Suprapubic skin (tissue), 4 donors: ENCODE data around the gene RALB. TPM values are rescaled to one million over a fixed set of nuclear protein-coding genes. Genes with fewer than 3 reads are reported as not detected.

Source experiments
- DNase-seq, 2 donors: peaks; one replicate each; pipeline ENCODE4 v3.0.0-alpha.2; 2019; ENCODE audit warnings: low spot score in 2 of 2
- H3K27ac ChIP-seq: fragments of 200-600 bp; sonication (generic); one replicate; pipeline ENCODE4 v1.5.1; 2019
- H3K27me3 ChIP-seq: fragments of 200-600 bp; sonication (generic); one replicate; pipeline ENCODE4 v1.5.1; 2019
- H3K36me3 ChIP-seq: fragments of 200-600 bp; sonication (generic); one replicate; pipeline ENCODE4 v1.5.1; 2019
- H3K4me1 ChIP-seq: fragments of 200-600 bp; sonication (generic); one replicate; pipeline ENCODE4 v1.5.1; 2019
- H3K4me3 ChIP-seq: fragments of 200-600 bp; sonication (generic); one replicate; pipeline ENCODE4 v1.5.1; 2019; ENCODE audit warnings: mild to moderate bottlenecking
- H3K9me3 ChIP-seq: fragments of 200-600 bp; sonication (generic); one replicate; pipeline ENCODE4 v1.5.1; 2019
- EP300 ChIP-seq: sonication (generic); formaldehyde crosslinking; IDR thresholded peaks from one replicate; pipeline ENCODE4 v1.6.1; 2017; ENCODE audit warnings: antibody characterized with exemption
- POLR2A ChIP-seq, 2 donors: fragments of 450-650 bp; IDR thresholded peaks; one replicate each; pipeline ENCODE4 v1.6.1; 2017; ENCODE audit warnings: antibody characterized with exemption in 2 of 2, mild to moderate bottlenecking in 2 of 2, moderate library complexity in 2 of 2
- POLR2AphosphoS5 ChIP-seq, 3 donors: sonication (generic); formaldehyde crosslinking; IDR thresholded peaks; one replicate each; pipeline ENCODE4 v1.6.1; 2017; ENCODE audit warnings: antibody characterized with exemption in 3 of 3
- WGBS: methylation state at CpG from one replicate; pipeline ENCODE4 v1.1.5; 2018; 5-methylcytosine and 5-hydroxymethylcytosine counted together
- total RNA-seq, 4 donors: library from RNA; depleted of rRNA; stranded (reverse); fragments of >200 nt; gene quantifications; one replicate each; pipeline ENCODE4 v1.1.0, GENCODE V29; 2016
- TF ChIP-seq, protein P1 (sequence below), 2 donors: fragments of 200-600 bp in 1 of 2; fragments of 450-650 bp in 1 of 2; sonication (generic) in 1 of 2; IDR thresholded peaks; one replicate each; pipeline ENCODE4 v1.5.1; 2016 to 2019; ENCODE audit warnings: antibody characterized with exemption in 2 of 2, mild to moderate bottlenecking in 1 of 2, moderate library complexity in 1 of 2

The RALB gene
- total RNA-seq, 4 donors from 2014 or later, result 21.3 to 37.0 (median 30.5) TPM

DNA sequence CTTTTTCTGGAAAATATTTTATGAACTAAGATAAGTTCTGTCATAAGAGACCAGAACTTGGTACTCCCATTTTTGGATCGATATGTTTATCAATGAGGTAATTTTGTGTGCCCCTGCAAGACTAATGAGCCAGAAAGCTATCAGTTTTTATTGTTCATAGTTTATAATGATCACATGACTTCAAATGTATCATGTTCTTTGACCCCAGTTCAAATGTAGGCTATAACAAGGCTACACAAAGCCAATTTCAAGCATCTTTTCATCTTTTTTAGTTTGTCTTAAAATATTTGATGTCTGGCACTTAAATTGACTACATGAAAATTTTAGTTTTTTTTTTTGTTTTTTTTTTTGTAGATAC, 35.3 kb downstream of the RALB start:
- Histone ChIP-seq H3K27ac (no peak overlapping the region), H3K4me1 (peaks cover 10% of the 10 kb centered on the region), H3K36me3 (peaks cover 19% of the 10 kb centered on the region), H3K27me3 (no peaks in the 10 kb centered on the region), H3K9me3 (no peaks in the 10 kb centered on the region), H3K4me3 (no peak overlapping the region)
- TF ChIP-seq POLR2A (IDR thresholded peaks at IDR 0.05), result no peak
- no peak for DNase-seq
- WGBS, result 95% methylated on average over 1 of the region's 1 CpG

DNA sequence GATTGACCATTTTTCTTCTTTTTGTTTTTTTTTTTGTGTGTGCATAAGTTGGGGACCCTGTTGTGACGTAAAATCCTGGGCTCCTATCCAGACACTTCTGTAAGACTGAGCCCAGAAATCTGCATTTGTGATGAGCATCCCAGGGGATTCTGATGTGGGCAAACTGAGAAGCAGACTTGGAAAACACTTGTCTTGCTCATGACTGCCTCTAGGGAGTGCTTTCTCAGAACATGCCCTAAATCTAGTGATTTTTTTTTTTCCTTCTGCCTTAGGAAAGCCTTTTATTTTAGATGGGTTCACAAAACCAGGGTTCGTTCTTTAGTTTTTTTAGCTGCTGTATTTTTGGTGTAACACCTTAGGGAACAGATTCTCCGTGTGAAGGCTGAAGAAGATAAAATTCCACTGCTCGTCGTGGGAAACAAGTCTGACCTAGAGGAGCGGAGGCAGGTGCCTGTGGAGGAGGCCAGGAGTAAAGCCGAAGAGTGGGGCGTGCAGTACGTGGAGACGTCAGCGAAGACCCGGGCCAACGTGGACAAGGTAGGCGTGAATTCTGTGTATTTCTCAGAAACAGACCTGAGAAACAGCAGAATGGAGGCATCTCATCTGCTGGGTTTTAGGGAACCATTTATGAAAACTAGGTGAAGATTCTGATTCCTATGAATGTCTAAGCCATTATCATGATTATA, 36.7 kb downstream of the RALB start:
- TF ChIP-seq, protein P1, sequence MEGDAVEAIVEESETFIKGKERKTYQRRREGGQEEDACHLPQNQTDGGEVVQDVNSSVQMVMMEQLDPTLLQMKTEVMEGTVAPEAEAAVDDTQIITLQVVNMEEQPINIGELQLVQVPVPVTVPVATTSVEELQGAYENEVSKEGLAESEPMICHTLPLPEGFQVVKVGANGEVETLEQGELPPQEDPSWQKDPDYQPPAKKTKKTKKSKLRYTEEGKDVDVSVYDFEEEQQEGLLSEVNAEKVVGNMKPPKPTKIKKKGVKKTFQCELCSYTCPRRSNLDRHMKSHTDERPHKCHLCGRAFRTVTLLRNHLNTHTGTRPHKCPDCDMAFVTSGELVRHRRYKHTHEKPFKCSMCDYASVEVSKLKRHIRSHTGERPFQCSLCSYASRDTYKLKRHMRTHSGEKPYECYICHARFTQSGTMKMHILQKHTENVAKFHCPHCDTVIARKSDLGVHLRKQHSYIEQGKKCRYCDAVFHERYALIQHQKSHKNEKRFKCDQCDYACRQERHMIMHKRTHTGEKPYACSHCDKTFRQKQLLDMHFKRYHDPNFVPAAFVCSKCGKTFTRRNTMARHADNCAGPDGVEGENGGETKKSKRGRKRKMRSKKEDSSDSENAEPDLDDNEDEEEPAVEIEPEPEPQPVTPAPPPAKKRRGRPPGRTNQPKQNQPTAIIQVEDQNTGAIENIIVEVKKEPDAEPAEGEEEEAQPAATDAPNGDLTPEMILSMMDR (IDR thresholded peaks at IDR 0.05), result no peak
- TF ChIP-seq POLR2A (IDR thresholded peaks at IDR 0.05), result no peak
- TF ChIP-seq EP300, result no peak
- no peak for TF ChIP-seq POLR2AphosphoS5 (IDR thresholded peaks at IDR 0.05)
- 96% methylated on average over 14 of the region's 14 CpGs for WGBS
- H3K27me3 ChIP-seq, result no peaks in the 10 kb centered on the region
- no peak for DNase-seq
- H3K4me1 ChIP-seq, result peaks cover 10% of the 10 kb centered on the region
- H3K27ac ChIP-seq, result no peak overlapping the region
- H3K4me3 ChIP-seq, result no peak overlapping the region
- no peaks in the 10 kb centered on the region for H3K9me3 ChIP-seq
- peaks cover 32% of the 10 kb centered on the region for H3K36me3 ChIP-seq

DNA sequence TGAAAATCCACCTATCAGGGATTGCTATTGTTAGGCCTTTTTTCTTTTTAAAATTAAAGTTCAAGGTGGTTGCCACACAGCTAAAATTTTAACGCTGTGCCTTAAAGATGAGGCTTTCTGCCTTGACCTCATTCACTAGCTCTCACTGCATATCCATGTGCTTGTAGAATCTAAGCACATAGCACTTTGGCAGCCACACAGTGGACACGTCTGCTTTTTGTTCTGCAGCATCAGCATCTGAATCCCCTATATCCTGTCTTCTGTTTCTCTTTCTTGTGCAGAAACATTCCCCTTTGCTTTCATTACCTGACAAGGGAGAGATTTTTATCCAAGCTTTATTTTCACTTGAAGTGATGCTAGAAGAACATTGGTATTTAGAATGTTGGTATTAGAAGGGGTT, 38.1 kb downstream of the RALB start:
- Histone ChIP-seq H3K27me3 (no peaks in the 10 kb centered on the region), H3K9me3 (no peaks in the 10 kb centered on the region), H3K4me3 (no peak overlapping the region), H3K27ac (no peak overlapping the region), H3K4me1 (peaks cover 10% of the 10 kb centered on the region), H3K36me3 (peaks cover 43% of the 10 kb centered on the region)
- WGBS, result 85% methylated on average over 2 of the region's 2 CpGs
- TF ChIP-seq, protein P1 (IDR thresholded peaks at IDR 0.05), result no peak
- TF ChIP-seq POLR2A (IDR thresholded peaks at IDR 0.05) (no peak), POLR2AphosphoS5 (IDR thresholded peaks at IDR 0.05) (no peak), EP300 (no peak)
- DNase-seq, result no peak

DNA sequence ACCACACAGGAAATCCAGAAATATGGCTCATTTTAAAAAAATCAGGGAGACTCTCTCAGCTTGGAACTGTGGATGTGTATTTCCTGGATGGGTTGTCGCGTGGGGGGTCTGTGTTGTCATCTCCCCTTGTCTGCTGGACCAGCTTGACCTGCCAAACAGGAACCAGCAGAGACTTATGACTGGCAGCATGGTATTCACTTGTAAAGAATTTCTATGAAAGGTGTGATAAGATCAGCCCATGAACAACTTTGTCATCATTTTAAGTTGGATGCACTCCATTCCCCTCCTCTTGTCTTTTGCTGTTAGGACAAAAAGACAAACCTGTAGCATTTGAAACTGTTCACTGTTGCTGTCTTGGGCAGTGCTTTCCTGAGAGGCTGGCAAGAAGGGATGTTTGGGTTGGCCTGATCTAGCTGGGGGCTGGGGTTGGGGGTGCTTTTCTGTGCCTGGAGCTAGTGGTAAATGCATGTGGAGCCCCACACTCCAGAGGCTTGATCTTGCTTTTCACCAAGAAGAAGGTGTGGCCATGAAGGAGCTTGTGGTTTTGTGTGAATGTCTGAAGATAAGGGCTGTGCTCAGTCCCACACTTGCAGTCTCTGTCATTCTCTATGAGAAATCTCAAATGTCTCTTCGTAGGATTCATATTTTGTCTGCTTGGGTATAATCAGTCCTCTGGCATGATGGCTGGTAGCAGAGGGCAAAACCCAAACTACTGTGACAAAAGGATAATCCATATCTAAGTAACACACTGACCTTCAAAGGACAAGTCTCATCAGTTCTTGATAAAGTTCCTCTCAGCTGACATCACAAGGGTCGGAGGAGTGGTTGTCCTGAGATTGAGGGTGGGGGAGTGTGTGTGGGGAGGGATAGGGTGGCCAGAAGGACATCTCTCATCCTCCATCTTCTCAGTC, 39.0 kb downstream of the RALB start:
- Histone ChIP-seq H3K9me3 (no peaks in the 10 kb centered on the region), H3K27ac (peak overlapping the region; percentile 35), H3K4me3 (no peak overlapping the region), H3K27me3 (no peaks in the 10 kb centered on the region), H3K4me1 (peaks cover 10% of the 10 kb centered on the region), H3K36me3 (peaks cover 49% of the 10 kb centered on the region)
- WGBS, result 67% methylated on average over 4 of the region's 4 CpGs
- TF ChIP-seq POLR2AphosphoS5 (IDR thresholded peaks at IDR 0.05) (no peak), EP300 (no peak), POLR2A (IDR thresholded peaks at IDR 0.05) (no peak)
- TF ChIP-seq, protein P1 (IDR thresholded peaks at IDR 0.05), result no peak
- DNase-seq, result no peak

DNA sequence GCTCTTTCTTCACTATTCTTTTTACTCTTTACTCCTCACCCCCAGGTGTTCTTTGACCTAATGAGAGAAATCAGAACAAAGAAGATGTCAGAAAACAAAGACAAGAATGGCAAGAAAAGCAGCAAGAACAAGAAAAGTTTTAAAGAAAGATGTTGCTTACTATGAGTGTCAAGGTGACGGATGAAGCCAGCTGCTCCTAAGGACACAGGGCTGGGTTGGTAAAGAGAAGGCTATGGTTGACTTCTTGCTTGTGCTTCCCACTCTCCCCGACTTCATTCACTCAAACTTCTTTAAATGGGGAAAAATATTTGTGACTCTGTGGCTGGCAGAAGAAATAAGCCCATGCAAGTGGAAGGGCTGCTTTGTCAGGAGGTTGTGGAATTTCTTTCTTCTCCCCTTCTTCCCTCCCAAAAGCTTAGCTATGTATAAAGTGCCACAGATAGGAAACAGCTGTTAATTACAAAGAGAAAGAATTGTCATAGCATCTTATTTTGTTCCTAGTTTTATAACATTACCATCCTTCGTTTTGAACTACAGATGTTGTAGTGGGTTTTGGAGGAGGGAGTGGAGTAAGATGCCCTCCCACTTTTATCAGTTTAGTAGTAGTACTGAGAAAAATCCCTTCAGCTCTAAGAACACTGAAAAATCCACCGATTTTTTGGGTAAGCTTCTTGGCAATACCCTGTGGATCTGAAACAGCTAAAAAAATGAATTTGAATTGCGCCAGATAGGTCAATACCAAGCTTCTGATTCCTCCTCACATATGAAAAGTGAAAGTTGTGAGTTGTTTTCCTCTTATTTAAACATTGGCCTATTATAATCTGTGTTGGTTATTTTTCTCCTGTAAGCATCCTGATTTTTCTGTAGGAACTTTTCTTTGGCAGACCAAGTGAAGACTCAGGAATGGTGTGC, 40.7 kb downstream of the RALB start:
- H3K27me3 ChIP-seq, result no peaks in the 10 kb centered on the region
- 73% methylated on average over 5 of the region's 5 CpGs for WGBS
- TF ChIP-seq POLR2A (IDR thresholded peaks at IDR 0.05) (no peak), POLR2AphosphoS5 (IDR thresholded peaks at IDR 0.05) (no peak), EP300 (no peak)
- TF ChIP-seq, protein P1 (IDR thresholded peaks at IDR 0.05), result no peak
- no peak overlapping the region for H3K4me3 ChIP-seq
- H3K36me3 ChIP-seq, result peaks cover 63% of the 10 kb centered on the region
- DNase-seq, result no peak
- no peaks in the 10 kb centered on the region for H3K9me3 ChIP-seq
- no peaks in the 10 kb centered on the region for H3K4me1 ChIP-seq
- no peak overlapping the region for H3K27ac ChIP-seq
